Mesodermal cell (in vitro differentiated cells): ENCODE results near the gene C22orf39.
A peak's percentile ranks its signal among the peaks of the same experiment; 100 is the strongest.

Source experiments
- H3K27ac ChIP-seq: 2 replicates; pipeline ENCODE4 v1.7.0; 2013; ENCODE audit warnings: mild to moderate bottlenecking, low read depth, low read length, moderate library complexity; ENCODE audit not compliant: severe bottlenecking
- H3K36me3 ChIP-seq: 2 replicates; pipeline ENCODE4 v1.7.1; 2013; ENCODE audit warnings: mild to moderate bottlenecking, low read length, moderate library complexity; ENCODE audit not compliant: control insufficient read depth, insufficient read depth
- H3K4me1 ChIP-seq: one replicate; pipeline ENCODE4 v1.7.1; 2013; ENCODE audit warnings: mild to moderate bottlenecking, low read length; ENCODE audit not compliant: insufficient read depth, control insufficient read depth, poor library complexity, severe bottlenecking
- H3K4me3 ChIP-seq: 2 replicates; pipeline ENCODE4 v1.7.0; 2013; ENCODE audit warnings: low read length, control low read depth, mild to moderate bottlenecking; ENCODE audit not compliant: insufficient read depth, poor library complexity, severe bottlenecking; ENCODE audit errors: extremely low read depth
- H3K9me3 ChIP-seq: 2 replicates; pipeline ENCODE4 v1.7.1; 2013; ENCODE audit warnings: mild to moderate bottlenecking, low read length, moderate library complexity; ENCODE audit not compliant: control insufficient read depth
- WGBS, 2 experiments: methylation state at CpG; one replicate each; pipeline ENCODE4 v1.1.5; 2013; ENCODE audit warnings: missing lambda C conversion rate in 2 of 2; ENCODE audit not compliant: insufficient coverage in 2 of 2; 5-methylcytosine and 5-hydroxymethylcytosine counted together

The C22orf39 gene

GRCh38 chr22:19463491-19464469 lies 16.3 kb upstream of the C22orf39 start:
- Histone ChIP-seq H3K27ac (peak overlapping the region; percentile 66), H3K4me1 (peaks cover 9% of the 10 kb centered on the region), H3K9me3 (no peaks in the 10 kb centered on the region), H3K4me3 (no peak overlapping the region), H3K36me3 (peaks cover 81% of the 10 kb centered on the region)
- 85 to 96% methylated on average over 5 of the region's 7 CpGs for WGBS, 2 experiments

GRCh38 chr22:19463008-19463407 lies 15.5 kb upstream of the C22orf39 start:
- WGBS, 2 experiments, result no CpG with 5 or more reads among the region's 1 CpG
- no peak overlapping the region for H3K27ac ChIP-seq
- no peak overlapping the region for H3K4me3 ChIP-seq
- peaks cover 9% of the 10 kb centered on the region for H3K4me1 ChIP-seq
- no peaks in the 10 kb centered on the region for H3K9me3 ChIP-seq
- peaks cover 78% of the 10 kb centered on the region for H3K36me3 ChIP-seq

- no peaks in the 10 kb centered on the region for H3K9me3 ChIP-seq
- peaks cover 78% of the 10 kb centered on the region for H3K36me3 ChIP-seq
- H3K4me1 ChIP-seq, result peaks cover 9% of the 10 kb centered on the region
- no peak overlapping the region for H3K4me3 ChIP-seq
- no peak overlapping the region for H3K27ac ChIP-seq
- no CpG with 5 or more reads among the region's 1 CpG for WGBS, 2 experiments
Observed at GRCh38 chr22:19461506-19461905, 14.0 kb upstream of the C22orf39 start.

GRCh38 chr22:19460036-19460435 lies 12.5 kb upstream of the C22orf39 start:
- Histone ChIP-seq H3K4me3 (no peak overlapping the region), H3K9me3 (no peaks in the 10 kb centered on the region), H3K4me1 (peaks cover 16% of the 10 kb centered on the region), H3K27ac (no peak overlapping the region), H3K36me3 (peaks cover 79% of the 10 kb centered on the region)
- WGBS, 2 experiments, result 100% methylated on average over 1 of the region's 2 CpGs; no CpG with 5 or more reads in 1 of the 2 experiments

GRCh38 chr22:19457828-19458428 lies 10.4 kb upstream of the C22orf39 start:
- WGBS, 2 experiments, result 97 to 99% methylated on average over 8 of the region's 8 CpGs
- Histone ChIP-seq H3K4me1 (peaks cover 8% of the 10 kb centered on the region), H3K36me3 (peaks cover 88% of the 10 kb centered on the region), H3K9me3 (no peaks in the 10 kb centered on the region), H3K27ac (no peak overlapping the region), H3K4me3 (no peak overlapping the region)

- H3K27ac ChIP-seq, result no peak overlapping the region
- no peaks in the 10 kb centered on the region for H3K9me3 ChIP-seq
- WGBS, 2 experiments, result 95 to 98% methylated on average over 5 to 7 of the region's 10 CpGs
- peaks cover 8% of the 10 kb centered on the region for H3K4me1 ChIP-seq
- H3K4me3 ChIP-seq, result no peak overlapping the region
- H3K36me3 ChIP-seq, result peaks cover 95% of the 10 kb centered on the region
Observed at GRCh38 chr22:19456541-19456940, 9.0 kb upstream of the C22orf39 start.

GRCh38 chr22:19455585-19456370 lies 8.3 kb upstream of the C22orf39 start:
- WGBS, 2 experiments, result 89 to 97% methylated on average over 3 to 4 of the region's 4 CpGs
- Histone ChIP-seq H3K36me3 (peaks cover 94% of the 10 kb centered on the region), H3K4me1 (peaks cover 8% of the 10 kb centered on the region), H3K4me3 (no peak overlapping the region), H3K9me3 (no peaks in the 10 kb centered on the region), H3K27ac (no peak overlapping the region)

- WGBS, 2 experiments, result 89% methylated on average over 1 of the region's 2 CpGs; no CpG with 5 or more reads in 1 of the 2 experiments
- Histone ChIP-seq H3K4me1 (peaks cover 8% of the 10 kb centered on the region), H3K9me3 (no peaks in the 10 kb centered on the region), H3K36me3 (peaks cover 94% of the 10 kb centered on the region), H3K27ac (no peak overlapping the region), H3K4me3 (no peak overlapping the region)
Observed at GRCh38 chr22:19455033-19455432, 7.5 kb upstream of the C22orf39 start.

GRCh38 chr22:19454156-19454555 lies 6.6 kb upstream of the C22orf39 start:
- H3K4me3 ChIP-seq, result no peak overlapping the region
- no peaks in the 10 kb centered on the region for H3K9me3 ChIP-seq
- WGBS, 2 experiments, result 94 to 100% methylated on average over 2 to 6 of the region's 6 CpGs
- peaks cover 95% of the 10 kb centered on the region for H3K36me3 ChIP-seq
- peaks cover 8% of the 10 kb centered on the region for H3K4me1 ChIP-seq
- no peak overlapping the region for H3K27ac ChIP-seq

- Histone ChIP-seq H3K27ac (no peak overlapping the region), H3K9me3 (no peaks in the 10 kb centered on the region), H3K4me3 (no peak overlapping the region), H3K36me3 (peaks cover 97% of the 10 kb centered on the region), H3K4me1 (peaks cover 8% of the 10 kb centered on the region)
- WGBS, 2 experiments, result 90 to 94% methylated on average over 4 to 5 of the region's 5 CpGs
Observed at GRCh38 chr22:19453718-19454117, 6.2 kb upstream of the C22orf39 start.
